Suprapubic skin (tissue), 4 donors: ENCODE data around the gene SARS1.

Source experiments
- CTCF ChIP-seq, 2 donors: fragments of 200-600 bp in 1 of 2; fragments of 450-650 bp in 1 of 2; sonication (generic) in 1 of 2; IDR thresholded peaks; one replicate each; pipeline ENCODE4 v1.5.1; 2016 to 2019; ENCODE audit warnings: antibody characterized with exemption in 2 of 2, mild to moderate bottlenecking in 1 of 2, moderate library complexity in 1 of 2
- EP300 ChIP-seq: sonication (generic); formaldehyde crosslinking; IDR thresholded peaks from one replicate; pipeline ENCODE4 v1.6.1; 2017; ENCODE audit warnings: antibody characterized with exemption
- POLR2AphosphoS5 ChIP-seq, 3 donors: sonication (generic); formaldehyde crosslinking; IDR thresholded peaks; one replicate each; pipeline ENCODE4 v1.6.1; 2017; ENCODE audit warnings: antibody characterized with exemption in 3 of 3

GRCh38 chr1:109242387-109242786 lies 28.7 kb downstream of the SARS1 start:
- TF ChIP-seq POLR2AphosphoS5 (IDR thresholded peaks at IDR 0.05), result no peak
- TF ChIP-seq CTCF (IDR thresholded peaks at IDR 0.05), result no peak
- TF ChIP-seq EP300, result no peak
